Measurements from ENCODE around the gene SH2B3. TPM values are rescaled to one million over a fixed set of nuclear protein-coding genes. Genes with fewer than 3 reads are reported as not detected.

Gene SH2B3
- total and polyA plus RNA-seq, 2 experiments from 2014 or later, result 8.1 to 59.3 TPM

DNA sequence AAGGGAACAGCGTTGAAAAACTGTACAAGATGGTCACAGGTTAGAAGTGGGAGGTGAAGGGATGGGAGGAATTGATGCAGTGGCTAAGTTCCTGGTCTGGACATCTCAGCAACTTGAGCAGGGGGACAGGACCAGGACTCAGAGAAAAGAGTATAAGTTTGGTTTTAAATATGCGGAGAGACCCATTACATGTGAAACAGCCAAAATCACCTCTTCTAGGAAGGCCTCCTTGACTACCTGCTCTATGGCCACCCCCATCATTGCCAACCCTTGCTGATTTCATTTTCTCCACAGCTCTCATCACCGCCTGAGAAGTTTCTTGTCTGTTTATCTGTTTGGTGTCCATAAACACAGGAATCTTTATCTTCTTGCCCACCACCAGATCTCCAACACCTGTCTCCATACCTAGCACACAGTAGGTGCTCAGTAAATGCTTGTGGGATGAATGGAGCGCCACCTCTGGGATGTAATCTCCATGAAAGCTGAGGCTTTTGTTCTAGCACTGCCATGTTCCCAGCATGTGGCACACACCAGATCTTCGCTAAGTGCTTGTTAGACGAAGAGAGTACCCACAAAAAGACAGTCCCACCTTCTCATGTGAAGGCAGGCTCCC, 25.7 kb upstream of the SH2B3 start:
- Mint-ChIP-seq H3K27me3 (ENCODE audit: insufficient read depth, low read depth, poor library complexity) (peaks cover 3% of the 10 kb centered on the region), H3K4me3 (no peak overlapping the region), H3K9me3 (peaks cover 18% of the 10 kb centered on the region; the same call in 2 of the 3 replicates), H3K36me3 (ENCODE audit: low read depth) (peaks cover 3% of the 10 kb centered on the region; the same call in 1 of the 3 replicates), H3K4me1 (no peaks in the 10 kb centered on the region), H3K27ac (no peak overlapping the region)
- DNase-seq (ENCODE audit: low spot score), result no peak
- TF ChIP-seq CREB1 (CRISPR knock-in tag; IDR thresholded peaks at IDR 0.05; ENCODE audit: low read depth), result no peak
- no peak for TF ChIP-seq EZH2 (IDR thresholded peaks at IDR 0.05; ENCODE audit: low read depth, unreplicated experiment)
- TF ChIP-seq, protein P1, sequence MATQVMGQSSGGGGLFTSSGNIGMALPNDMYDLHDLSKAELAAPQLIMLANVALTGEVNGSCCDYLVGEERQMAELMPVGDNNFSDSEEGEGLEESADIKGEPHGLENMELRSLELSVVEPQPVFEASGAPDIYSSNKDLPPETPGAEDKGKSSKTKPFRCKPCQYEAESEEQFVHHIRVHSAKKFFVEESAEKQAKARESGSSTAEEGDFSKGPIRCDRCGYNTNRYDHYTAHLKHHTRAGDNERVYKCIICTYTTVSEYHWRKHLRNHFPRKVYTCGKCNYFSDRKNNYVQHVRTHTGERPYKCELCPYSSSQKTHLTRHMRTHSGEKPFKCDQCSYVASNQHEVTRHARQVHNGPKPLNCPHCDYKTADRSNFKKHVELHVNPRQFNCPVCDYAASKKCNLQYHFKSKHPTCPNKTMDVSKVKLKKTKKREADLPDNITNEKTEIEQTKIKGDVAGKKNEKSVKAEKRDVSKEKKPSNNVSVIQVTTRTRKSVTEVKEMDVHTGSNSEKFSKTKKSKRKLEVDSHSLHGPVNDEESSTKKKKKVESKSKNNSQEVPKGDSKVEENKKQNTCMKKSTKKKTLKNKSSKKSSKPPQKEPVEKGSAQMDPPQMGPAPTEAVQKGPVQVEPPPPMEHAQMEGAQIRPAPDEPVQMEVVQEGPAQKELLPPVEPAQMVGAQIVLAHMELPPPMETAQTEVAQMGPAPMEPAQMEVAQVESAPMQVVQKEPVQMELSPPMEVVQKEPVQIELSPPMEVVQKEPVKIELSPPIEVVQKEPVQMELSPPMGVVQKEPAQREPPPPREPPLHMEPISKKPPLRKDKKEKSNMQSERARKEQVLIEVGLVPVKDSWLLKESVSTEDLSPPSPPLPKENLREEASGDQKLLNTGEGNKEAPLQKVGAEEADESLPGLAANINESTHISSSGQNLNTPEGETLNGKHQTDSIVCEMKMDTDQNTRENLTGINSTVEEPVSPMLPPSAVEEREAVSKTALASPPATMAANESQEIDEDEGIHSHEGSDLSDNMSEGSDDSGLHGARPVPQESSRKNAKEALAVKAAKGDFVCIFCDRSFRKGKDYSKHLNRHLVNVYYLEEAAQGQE (IDR thresholded peaks at IDR 0.05; ENCODE audit: unreplicated experiment), result no peak
- H3K4me3 ChIP-seq, result no peak overlapping the region
- no peaks in the 10 kb centered on the region for H3K36me3 ChIP-seq (ENCODE audit: insufficient read depth)
- H3K4me1 ChIP-seq (ENCODE audit: insufficient read depth), result no peaks in the 10 kb centered on the region
- no peaks in the 10 kb centered on the region for H3K27me3 ChIP-seq (ENCODE audit: insufficient read depth)
- no peaks in the 10 kb centered on the region for H3F3A ChIP-seq (replicated peaks; ENCODE audit: low read depth)
- no peak overlapping the region for H2AFZ ChIP-seq
- ATAC-seq, result no peak
- no peaks in the 10 kb centered on the region for H4K20me1 ChIP-seq (replicated peaks; ENCODE audit: insufficient read depth)
- H3K27ac ChIP-seq (ENCODE audit: low read depth), result no peak overlapping the region
- H3K79me2 ChIP-seq (replicated peaks; ENCODE audit: insufficient read depth), result no peaks in the 10 kb centered on the region
- no peaks in the 10 kb centered on the region for H3K9me2 ChIP-seq (ENCODE audit: insufficient read depth)
- H3K4me2 ChIP-seq, result no peak overlapping the region

DNA sequence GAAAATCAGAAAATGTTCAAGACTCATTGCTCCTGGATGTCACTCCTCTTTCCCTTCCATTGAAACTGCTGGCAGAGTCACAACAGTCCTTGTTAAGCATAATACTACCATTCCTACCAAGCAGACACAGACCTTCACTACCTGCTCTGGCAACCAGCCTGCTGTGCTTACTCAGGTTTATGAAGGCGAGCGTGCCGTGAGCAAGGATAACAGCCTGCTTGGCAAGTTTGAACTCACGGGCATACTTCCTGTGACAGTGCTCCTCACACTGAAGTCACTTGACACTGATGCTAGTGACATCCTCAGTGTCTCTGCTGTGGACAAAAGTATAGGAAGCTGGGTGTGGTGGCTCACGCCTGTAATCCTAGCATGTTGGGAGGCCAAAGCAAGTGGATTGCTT, 21.1 kb upstream of the SH2B3 start:
- no peak overlapping the region for H3K4me3 ChIP-seq
- Mint-ChIP-seq H3K9me3 (no peaks in the 10 kb centered on the region; the same call in 2 of the 3 replicates), H3K36me3 (ENCODE audit: low read depth) (no peaks in the 10 kb centered on the region), H3K27me3 (ENCODE audit: insufficient read depth, low read depth, poor library complexity) (peaks cover 3% of the 10 kb centered on the region), H3K4me3 (no peak overlapping the region), H3K27ac (no peak overlapping the region), H3K4me1 (no peaks in the 10 kb centered on the region; the same call in 2 of the 3 replicates)
- H2AFZ ChIP-seq, result no peak overlapping the region
- no peak for ATAC-seq
- H4K20me1 ChIP-seq (replicated peaks; ENCODE audit: insufficient read depth), result no peaks in the 10 kb centered on the region
- H3K4me2 ChIP-seq, result no peak overlapping the region
- H3F3A ChIP-seq (replicated peaks; ENCODE audit: low read depth), result no peaks in the 10 kb centered on the region
- H3K9me2 ChIP-seq (ENCODE audit: insufficient read depth), result 0 out of 2 replicates have a peak, but pooled peaks cover 3% of the 10 kb centered on the region
- H3K36me3 ChIP-seq (ENCODE audit: insufficient read depth), result no peaks in the 10 kb centered on the region
- H3K27ac ChIP-seq (ENCODE audit: low read depth), result no peak overlapping the region
- H3K79me2 ChIP-seq (replicated peaks; ENCODE audit: insufficient read depth), result no peaks in the 10 kb centered on the region
- H3K27me3 ChIP-seq (ENCODE audit: insufficient read depth), result no peaks in the 10 kb centered on the region
- TF ChIP-seq CREB1 (CRISPR knock-in tag; IDR thresholded peaks at IDR 0.05; ENCODE audit: low read depth) (no peak), NANOG (IDR thresholded peaks at IDR 0.05; ENCODE audit: borderline replicate concordance) (no peak), STAT1 (IDR thresholded peaks at IDR 0.05; ENCODE audit: unreplicated experiment) (no peak)
- TF ChIP-seq, protein P1 (IDR thresholded peaks at IDR 0.05; ENCODE audit: unreplicated experiment), result no peak
- H3K4me1 ChIP-seq (ENCODE audit: insufficient read depth), result no peaks in the 10 kb centered on the region
- DNase-seq (ENCODE audit: low spot score), result no peak

Measured in GM23338 (cell line).